Measurements from ENCODE around the gene CD180.

The CD180 gene

GRCh38 chr5:67196537-67197059, at the start of gene CD180:
Gene CD180, minus strand, starts transcription at chr5:67196799. Its CDS starts 158 bp downstream, at chr5:67196641.
- H3K4me3 Mint-ChIP-seq: peak within 1 kb of the TSS; percentile 80
- intact Hi-C loops (cut with micrococcal nuclease): no loop called here
- H3K27ac Mint-ChIP-seq: peak within 1 kb of the TSS; percentile 88
- H3K27me3 Mint-ChIP-seq: no peaks in the 10 kb centered on the region
- peaks cover 33% of the 10 kb centered on the region for H3K36me3 Mint-ChIP-seq (ENCODE audit: low read depth)
- peaks cover 83% of the 10 kb centered on the region for H3K4me1 Mint-ChIP-seq (ENCODE audit: low read depth)
- peaks cover 9% of the 10 kb centered on the region for H3K9me3 Mint-ChIP-seq

GRCh38 chr5:67246108-67246507, 49.5 kb upstream of the CD180 start:
- Mint-ChIP-seq H3K27me3 (no peaks in the 10 kb centered on the region), H3K27ac (no peak overlapping the region), H3K4me1 (ENCODE audit: low read depth) (peaks cover 14% of the 10 kb centered on the region), H3K36me3 (ENCODE audit: low read depth) (no peaks in the 10 kb centered on the region), H3K9me3 (no peaks in the 10 kb centered on the region), H3K4me3 (no peak overlapping the region)
- intact Hi-C loops (cut with micrococcal nuclease): loop anchor here (2.0 to 10.0 kb wide), 5 partner anchors 151 to 1219 kb away; no protein-coding TSS in a partner anchor

GRCh38 chr5:67245259-67245846, 48.8 kb upstream of the CD180 start:
- H3K4me3 Mint-ChIP-seq: no peak overlapping the region
- H3K4me1 Mint-ChIP-seq (ENCODE audit: low read depth): peaks cover 17% of the 10 kb centered on the region
- no peaks in the 10 kb centered on the region for H3K36me3 Mint-ChIP-seq (ENCODE audit: low read depth)
- no peak overlapping the region for H3K27ac Mint-ChIP-seq
- no peaks in the 10 kb centered on the region for H3K27me3 Mint-ChIP-seq
- no peaks in the 10 kb centered on the region for H3K9me3 Mint-ChIP-seq
- intact Hi-C loops (cut with micrococcal nuclease): loop anchor here (5.0 to 10.0 kb wide), 4 partner anchors 152 to 1219 kb away; no protein-coding TSS in a partner anchor

- Mint-ChIP-seq H3K27me3 (no peaks in the 10 kb centered on the region), H3K4me3 (no peak overlapping the region), H3K9me3 (no peaks in the 10 kb centered on the region), H3K27ac (no peak overlapping the region), H3K4me1 (ENCODE audit: low read depth) (peaks cover 17% of the 10 kb centered on the region), H3K36me3 (ENCODE audit: low read depth) (no peaks in the 10 kb centered on the region)
- intact Hi-C loops (cut with micrococcal nuclease): loop anchor here (10.0 kb wide), 2 partner anchors 300 to 1220 kb away; no protein-coding TSS in a partner anchor
Measured at GRCh38 chr5:67244345-67244793, 47.8 kb upstream of the CD180 start.

GRCh38 chr5:67243944-67244343, 47.3 kb upstream of the CD180 start:
- Mint-ChIP-seq H3K27ac (no peak overlapping the region), H3K27me3 (no peaks in the 10 kb centered on the region), H3K9me3 (no peaks in the 10 kb centered on the region), H3K4me3 (no peak overlapping the region), H3K4me1 (ENCODE audit: low read depth) (peaks cover 17% of the 10 kb centered on the region), H3K36me3 (ENCODE audit: low read depth) (no peaks in the 10 kb centered on the region)
- intact Hi-C loops (cut with micrococcal nuclease): loop anchor here (10.0 kb wide), 2 partner anchors 301 to 1221 kb away; no protein-coding TSS in a partner anchor

GRCh38 chr5:67243349-67243748, 46.8 kb upstream of the CD180 start:
- no peak overlapping the region for H3K27ac Mint-ChIP-seq
- H3K4me3 Mint-ChIP-seq: no peak overlapping the region
- intact Hi-C loops (cut with micrococcal nuclease): loop anchor here (10.0 kb wide), 2 partner anchors 301 to 1221 kb away; no protein-coding TSS in a partner anchor
- no peaks in the 10 kb centered on the region for H3K27me3 Mint-ChIP-seq
- H3K4me1 Mint-ChIP-seq (ENCODE audit: low read depth): peaks cover 17% of the 10 kb centered on the region
- no peaks in the 10 kb centered on the region for H3K9me3 Mint-ChIP-seq
- H3K36me3 Mint-ChIP-seq (ENCODE audit: low read depth): no peaks in the 10 kb centered on the region

- intact Hi-C loops (cut with micrococcal nuclease): loop anchor here (10.0 kb wide), 2 partner anchors 303 to 1223 kb away; no protein-coding TSS in a partner anchor
- no peak overlapping the region for H3K4me3 Mint-ChIP-seq
- peaks cover 17% of the 10 kb centered on the region for H3K4me1 Mint-ChIP-seq (ENCODE audit: low read depth)
Measured at GRCh38 chr5:67241326-67241725, 44.7 kb upstream of the CD180 start.

GRCh38 chr5:67240846-67241245, 44.2 kb upstream of the CD180 start:
- Mint-ChIP-seq H3K4me1 (ENCODE audit: low read depth) (peaks cover 17% of the 10 kb centered on the region), H3K36me3 (ENCODE audit: low read depth) (no peaks in the 10 kb centered on the region), H3K27me3 (peaks cover 3% of the 10 kb centered on the region), H3K27ac (no peak overlapping the region), H3K4me3 (no peak overlapping the region), H3K9me3 (no peaks in the 10 kb centered on the region)
- intact Hi-C loops (cut with micrococcal nuclease): loop anchor here (10.0 kb wide), 2 partner anchors 304 to 1224 kb away; no protein-coding TSS in a partner anchor

More at GRCh38 chr5:67241326-67241725, 44.7 kb upstream of the CD180 start:
- Mint-ChIP-seq H3K27me3 (peaks cover under 1% of the 10 kb centered on the region), H3K9me3 (no peaks in the 10 kb centered on the region), H3K27ac (no peak overlapping the region), H3K36me3 (ENCODE audit: low read depth) (no peaks in the 10 kb centered on the region)

- intact Hi-C loops (cut with micrococcal nuclease): loop anchor here (10.0 kb wide), 2 partner anchors 305 to 1225 kb away; no protein-coding TSS in a partner anchor
- Mint-ChIP-seq H3K4me3 (no peak overlapping the region), H3K27me3 (peaks cover 3% of the 10 kb centered on the region), H3K9me3 (no peaks in the 10 kb centered on the region), H3K36me3 (ENCODE audit: low read depth) (no peaks in the 10 kb centered on the region), H3K4me1 (ENCODE audit: low read depth) (peaks cover 19% of the 10 kb centered on the region), H3K27ac (no peak overlapping the region)
Measured at GRCh38 chr5:67240065-67240464, 43.5 kb upstream of the CD180 start.

GRCh38 chr5:67238191-67238590, 41.6 kb upstream of the CD180 start:
- Mint-ChIP-seq H3K27me3 (peaks cover 3% of the 10 kb centered on the region), H3K4me3 (no peak overlapping the region), H3K36me3 (ENCODE audit: low read depth) (no peaks in the 10 kb centered on the region), H3K9me3 (no peaks in the 10 kb centered on the region), H3K4me1 (ENCODE audit: low read depth) (peaks cover 27% of the 10 kb centered on the region), H3K27ac (no peak overlapping the region)
- intact Hi-C loops (cut with micrococcal nuclease): no loop called here

GRCh38 chr5:67235399-67236110, 39.0 kb upstream of the CD180 start:
- no peaks in the 10 kb centered on the region for H3K36me3 Mint-ChIP-seq (ENCODE audit: low read depth)
- intact Hi-C loops (cut with micrococcal nuclease): no loop called here
- H3K9me3 Mint-ChIP-seq: no peaks in the 10 kb centered on the region
- H3K27me3 Mint-ChIP-seq: peaks cover 3% of the 10 kb centered on the region
- peaks cover 16% of the 10 kb centered on the region for H3K4me1 Mint-ChIP-seq (ENCODE audit: low read depth)
- H3K4me3 Mint-ChIP-seq: no peak overlapping the region
- no peak overlapping the region for H3K27ac Mint-ChIP-seq

- Mint-ChIP-seq H3K9me3 (no peaks in the 10 kb centered on the region), H3K4me1 (ENCODE audit: low read depth) (peaks cover 16% of the 10 kb centered on the region), H3K27ac (peak overlapping the region; percentile 81), H3K27me3 (peaks cover 3% of the 10 kb centered on the region), H3K4me3 (peak overlapping the region; percentile 67), H3K36me3 (ENCODE audit: low read depth) (no peaks in the 10 kb centered on the region)
- intact Hi-C loops (cut with micrococcal nuclease): no loop called here
Measured at GRCh38 chr5:67234671-67235176, 38.1 kb upstream of the CD180 start.

GRCh38 chr5:67233075-67233474, 36.5 kb upstream of the CD180 start:
- intact Hi-C loops (cut with micrococcal nuclease): no loop called here
- Mint-ChIP-seq H3K36me3 (ENCODE audit: low read depth) (no peaks in the 10 kb centered on the region), H3K4me1 (ENCODE audit: low read depth) (peaks cover 16% of the 10 kb centered on the region), H3K27ac (no peak overlapping the region), H3K9me3 (no peaks in the 10 kb centered on the region), H3K4me3 (no peak overlapping the region), H3K27me3 (peaks cover 3% of the 10 kb centered on the region)

GRCh38 chr5:67223211-67223610, 26.6 kb upstream of the CD180 start:
- intact Hi-C loops (cut with micrococcal nuclease): no loop called here
- no peaks in the 10 kb centered on the region for H3K9me3 Mint-ChIP-seq
- no peak overlapping the region for H3K4me3 Mint-ChIP-seq
- no peaks in the 10 kb centered on the region for H3K27me3 Mint-ChIP-seq
- H3K36me3 Mint-ChIP-seq (ENCODE audit: low read depth): no peaks in the 10 kb centered on the region
- H3K27ac Mint-ChIP-seq: peak overlapping the region; percentile 91
- H3K4me1 Mint-ChIP-seq (ENCODE audit: low read depth): peaks cover 46% of the 10 kb centered on the region
